Measurements from ENCODE around the gene PLEKHF1.

- TF ChIP-seq POLR2AphosphoS5 (IDR thresholded peaks at IDR 0.05; ENCODE audit: low read depth, low read length) (no peak), ZNF335 (CRISPR knock-in tag; IDR thresholded peaks at IDR 0.05) (no peak), ZNF563 (CRISPR knock-in tag; IDR thresholded peaks at IDR 0.05) (no peak), NR2C2 (CRISPR knock-in tag; IDR thresholded peaks at IDR 0.05; ENCODE audit: borderline replicate concordance) (no peak), DPF2 (CRISPR knock-in tag; IDR thresholded peaks at IDR 0.05; ENCODE audit: borderline replicate concordance, low read depth) (no peak), IKZF4 (CRISPR knock-in tag; IDR thresholded peaks at IDR 0.05; ENCODE audit: borderline replicate concordance, low read depth, not compliant biosample characterization) (no peak)
These were observed 58.9 kb downstream of the PLEKHF1 start for GRCh38 chr19:29724102-29724641.
